Germinal center (tissue), 1 donor: ENCODE measurements around the gene WFDC8.

Source experiments
- DNase-seq: peaks from one replicate; pipeline ENCODE4 v3.0.0; 2012; ENCODE audit warnings: mixed read lengths, low spot score

WFDC8 gene

DNA sequence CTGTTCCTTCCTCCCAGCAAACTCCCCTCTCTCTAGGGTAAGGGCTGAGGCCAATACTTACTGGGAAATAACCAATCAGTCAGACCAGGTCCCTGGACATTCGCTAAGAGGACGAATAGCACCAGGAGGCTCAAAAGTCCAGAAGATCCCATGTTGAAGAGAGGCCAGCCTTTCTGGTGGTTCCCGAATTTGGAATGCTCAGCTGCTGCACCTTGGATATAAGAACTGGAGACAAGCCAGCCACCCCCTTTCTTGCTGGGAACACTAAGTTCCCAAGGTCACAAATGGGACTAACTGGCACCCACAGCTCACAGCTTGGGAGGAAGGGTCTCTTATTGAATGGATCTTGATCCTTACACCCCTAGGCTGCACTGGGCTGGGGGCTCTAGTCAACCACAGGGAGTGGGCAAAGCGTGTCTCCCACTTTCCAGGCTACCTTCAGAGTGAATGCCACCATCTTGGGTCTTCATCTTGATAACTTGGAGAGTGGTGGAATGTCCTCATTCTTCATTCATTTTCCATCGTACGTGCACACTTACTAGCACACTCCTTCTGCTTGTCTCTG, 31.8 kb downstream of the WFDC8 start, which contains the start of gene EPPIN:
Gene EPPIN (minus strand): TSS at position 196 of the 565 bp plus-strand sequence. CDS start 44 bp downstream, at position 152.
- DNase-seq, result no peak

DNA sequence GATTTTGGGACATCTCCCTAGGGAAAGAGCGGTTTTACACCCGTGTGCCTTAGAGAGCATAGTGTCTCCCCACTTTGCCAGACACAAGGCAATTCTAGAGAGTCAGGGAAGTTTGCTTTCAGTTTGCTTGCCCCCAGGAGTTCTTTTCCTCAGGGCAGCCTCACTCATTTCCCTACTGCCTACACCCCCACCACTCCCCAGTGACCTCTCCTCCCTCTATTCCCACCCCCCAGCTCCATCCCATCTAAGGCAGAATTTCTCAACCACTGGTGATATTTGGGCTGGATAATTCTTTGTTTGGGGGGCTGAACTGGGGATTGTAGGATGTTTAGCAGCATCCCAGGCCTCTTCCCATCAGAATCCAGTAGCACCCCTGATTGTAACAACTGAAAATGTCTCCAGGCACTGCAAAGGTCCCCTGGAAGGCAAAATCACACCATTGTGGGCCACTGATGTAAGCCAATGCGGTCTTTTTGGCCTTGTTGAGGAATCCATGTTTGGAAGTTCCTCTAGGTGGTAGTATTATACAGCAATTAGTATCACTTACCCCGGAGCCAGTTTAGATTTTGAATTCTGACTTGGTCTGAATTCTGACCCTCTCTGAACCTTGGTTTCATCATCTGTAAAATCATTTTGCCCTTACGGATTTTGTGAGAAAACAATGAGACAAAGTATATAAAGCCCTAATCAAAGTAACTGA, 33.2 kb downstream of the WFDC8 start:
- DNase-seq, result no peak

DNA sequence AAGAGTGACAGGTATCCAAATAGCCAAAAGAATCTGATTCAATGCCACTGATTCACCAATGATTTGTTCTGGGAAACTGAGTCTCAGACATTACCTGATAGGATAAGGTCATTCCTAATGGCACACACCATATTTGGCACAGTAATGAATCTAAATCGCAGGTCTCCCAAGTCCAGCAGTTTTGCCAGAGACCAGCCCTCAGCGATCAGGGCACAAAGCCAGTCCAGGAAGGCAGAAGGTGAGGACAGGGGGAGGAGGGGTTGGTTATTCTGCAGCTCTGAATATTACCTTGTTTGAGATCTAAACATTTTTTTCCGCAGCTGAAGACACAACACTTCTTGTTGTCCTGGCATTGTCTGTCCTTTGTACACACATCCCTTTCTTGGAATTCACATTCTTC, 33.7 kb downstream of the WFDC8 start:
- DNase-seq, result no peak

DNA sequence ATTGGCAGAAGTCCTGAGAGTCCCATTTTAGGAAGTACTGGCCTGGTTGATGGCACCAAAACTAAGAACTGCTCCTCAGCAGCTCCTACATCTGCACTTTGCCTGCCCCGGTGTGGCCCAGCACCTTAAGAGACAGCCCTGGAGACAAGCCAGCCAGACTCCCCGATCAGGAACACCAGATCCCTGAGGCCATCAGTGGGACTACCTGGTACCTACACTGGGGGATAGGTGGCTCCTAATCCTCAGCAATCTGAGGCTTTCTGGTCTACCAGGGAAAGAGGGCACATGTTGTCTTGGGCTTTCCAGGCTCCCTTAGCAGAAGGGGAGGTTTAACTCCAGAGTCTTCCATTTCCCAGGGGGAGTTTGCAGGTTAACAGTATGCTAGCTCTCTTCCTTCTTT, 39.7 kb downstream of the WFDC8 start, which contains the start of gene WFDC6:
Gene WFDC6 (minus strand): TSS at position 101 of the 400 bp plus-strand sequence. CDS start 75 bp downstream, at position 26.
- DNase-seq, result no peak

DNA sequence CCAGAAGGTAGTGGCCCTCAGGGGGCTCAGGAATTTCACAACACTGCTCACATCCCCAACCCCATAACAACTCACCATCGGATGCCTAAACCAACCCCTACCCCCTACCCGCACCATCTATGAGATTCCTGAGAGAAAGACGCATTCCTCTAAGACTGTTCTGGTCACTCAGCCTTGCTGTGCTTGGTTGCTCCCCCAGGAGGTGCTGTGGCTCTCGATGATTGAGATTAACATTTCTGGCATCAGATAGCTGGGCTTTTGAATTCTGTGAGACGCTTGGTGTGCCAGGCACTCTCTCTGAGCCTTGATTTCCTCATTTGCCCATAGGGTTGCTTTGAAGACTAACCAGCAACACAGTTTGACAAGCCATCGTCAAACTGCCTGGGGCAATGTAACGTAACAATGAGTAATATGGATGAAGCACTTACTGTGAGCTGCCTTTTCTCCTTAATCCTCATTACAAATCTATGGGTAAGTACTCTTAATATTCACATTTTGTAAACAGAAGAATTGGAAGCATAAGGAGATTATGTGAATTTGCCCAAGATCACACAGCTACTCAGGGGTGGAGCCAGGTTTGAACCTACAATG, 40.8 kb downstream of the WFDC8 start:
- DNase-seq, result no peak

DNA sequence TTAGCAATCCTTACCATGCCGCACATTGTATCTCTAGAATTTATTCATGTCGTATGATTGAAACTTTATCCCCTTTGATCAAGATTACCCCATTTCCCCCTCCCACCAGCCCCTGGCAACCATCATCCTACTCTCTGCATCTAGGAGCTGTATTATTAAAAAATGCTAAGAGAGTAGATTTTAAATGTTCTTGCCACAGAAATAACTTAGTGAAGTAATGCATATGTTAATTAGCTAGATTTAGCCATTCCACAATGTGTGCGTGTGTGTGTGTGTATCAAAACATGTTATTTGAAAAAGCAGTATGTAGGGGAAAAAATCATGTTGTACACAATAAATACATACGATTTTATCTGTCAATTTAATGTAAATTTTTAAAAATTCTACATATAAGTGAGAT, 51.8 kb downstream of the WFDC8 start:
- no peak for DNase-seq

DNA sequence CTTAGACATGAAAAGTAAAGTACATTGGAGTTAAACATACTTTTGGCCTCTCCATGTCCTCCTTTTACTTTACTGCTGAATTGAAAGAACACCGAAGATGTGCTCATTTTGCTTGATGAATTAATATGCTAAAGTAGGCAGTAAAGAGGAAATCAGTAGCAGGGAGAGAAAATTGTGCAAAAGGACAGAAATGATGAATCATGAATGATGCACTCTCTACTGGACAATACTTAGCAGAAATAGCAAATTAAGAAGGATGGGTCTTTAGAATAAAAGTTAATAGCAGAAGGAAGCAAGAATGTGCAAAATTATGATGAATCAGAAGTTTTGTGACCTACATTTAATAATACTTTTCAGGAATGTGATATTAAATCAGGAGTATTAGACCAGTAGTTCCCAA, 55.3 kb downstream of the WFDC8 start:
- no peak for DNase-seq

DNA sequence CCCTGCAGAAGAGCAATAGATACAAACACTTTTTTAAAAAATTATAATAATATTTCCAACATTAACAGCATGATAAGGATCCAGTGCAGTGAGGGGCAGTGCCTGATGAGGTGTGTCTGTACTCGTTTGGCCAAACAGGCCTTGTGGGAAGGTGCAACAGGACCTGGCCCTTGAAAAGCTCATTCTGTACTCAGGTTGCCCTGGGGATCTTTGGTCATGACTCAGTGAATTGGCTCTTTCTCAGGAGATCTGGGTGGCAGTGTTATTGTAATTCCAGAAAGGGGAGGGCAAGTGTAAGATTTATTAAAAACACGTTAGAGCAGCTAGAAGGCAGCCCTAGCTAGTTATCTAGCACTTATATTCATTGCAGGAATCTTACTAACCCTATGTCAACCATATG, 60.8 kb downstream of the WFDC8 start:
- DNase-seq, result no peak

DNA sequence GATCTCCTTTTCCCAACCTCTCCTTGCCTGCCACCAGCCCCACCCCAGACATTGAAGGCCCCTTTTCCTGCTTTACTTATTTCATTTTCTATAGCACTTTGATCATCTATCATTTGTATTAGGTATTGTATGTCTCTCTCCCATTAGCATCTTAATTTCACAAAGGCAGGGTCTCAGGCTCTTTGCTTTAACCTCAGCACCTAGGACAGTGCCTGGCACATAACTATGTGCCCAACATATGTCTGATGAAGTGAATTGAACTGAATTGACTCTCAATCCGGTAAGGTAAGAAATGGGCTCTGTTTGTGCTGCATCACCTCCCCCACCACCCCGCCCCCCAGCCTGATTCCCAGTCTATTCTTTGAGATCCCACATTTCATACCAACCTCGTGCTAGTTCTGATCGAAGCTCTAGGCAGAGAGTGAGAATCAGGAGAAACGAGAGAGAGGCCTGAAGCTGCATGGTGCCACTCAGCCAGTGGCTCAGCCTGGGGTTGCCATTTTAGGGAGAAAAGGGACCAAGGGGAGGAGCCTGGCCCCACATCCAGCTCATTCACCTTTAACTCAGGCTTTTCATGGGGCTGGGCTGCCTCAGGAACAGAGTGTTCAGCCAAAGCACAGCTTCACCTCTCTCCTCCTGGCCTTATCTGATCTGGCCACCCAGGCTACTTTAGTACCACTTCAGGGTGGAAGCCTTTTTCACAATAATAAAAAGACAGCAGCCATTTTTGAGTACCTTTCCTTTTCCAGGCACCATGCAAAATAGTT, 63.8 kb downstream of the WFDC8 start, which contains the start of gene SPINT3:
Gene SPINT3 (minus strand): TSS at position 476 of the 767 bp plus-strand sequence. CDS start 14 bp downstream, at position 462.
- no peak for DNase-seq

DNA sequence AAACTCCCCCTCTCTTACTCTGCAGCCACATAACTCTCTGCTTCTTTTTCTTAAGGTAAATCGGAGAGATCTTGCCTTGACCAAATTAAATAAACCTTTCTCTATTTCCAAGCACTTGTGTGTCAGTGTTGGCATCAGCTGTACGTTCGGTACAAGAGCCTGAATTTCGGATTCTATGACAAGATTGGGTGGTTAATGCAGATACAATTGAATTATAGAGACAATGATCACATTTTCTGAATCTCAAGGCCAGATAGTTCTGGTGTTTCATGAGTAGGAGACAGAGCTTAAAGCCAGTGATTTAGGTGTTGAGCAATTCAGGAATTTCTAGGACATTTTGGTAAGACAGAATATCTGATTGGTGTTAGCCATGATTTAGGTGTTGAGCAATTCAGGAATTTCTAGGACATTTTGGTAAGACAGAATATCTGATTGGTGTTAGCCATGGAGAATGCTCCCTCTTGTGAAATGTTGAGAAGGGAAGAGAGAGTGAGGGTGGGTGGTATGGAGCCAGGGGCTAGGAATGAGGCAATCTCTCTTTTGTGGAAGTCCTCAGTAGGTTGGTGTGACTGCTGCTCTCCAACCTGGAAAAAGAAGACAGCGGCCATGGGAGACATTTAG, 68.7 kb downstream of the WFDC8 start:
- DNase-seq, result no peak

DNA sequence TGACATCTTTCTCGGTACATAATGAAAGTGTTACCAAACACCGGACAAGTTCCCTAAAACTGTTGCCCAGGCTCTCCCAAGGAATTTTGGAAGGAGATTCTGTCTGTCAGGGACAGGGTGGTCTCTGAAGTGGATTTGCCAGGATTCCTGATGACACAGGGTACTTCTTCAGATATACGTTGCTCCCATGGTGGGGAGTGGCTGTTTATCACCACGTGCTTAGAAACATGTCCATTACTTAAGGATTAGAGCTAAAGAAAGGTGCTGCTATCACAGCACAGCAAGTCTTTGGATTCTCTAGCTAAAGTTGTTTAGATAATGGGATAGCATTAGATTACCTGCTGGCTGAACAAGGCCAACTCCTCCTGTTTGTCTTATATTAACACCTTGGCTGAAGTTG, 70.0 kb downstream of the WFDC8 start:
- DNase-seq, result no peak

DNA sequence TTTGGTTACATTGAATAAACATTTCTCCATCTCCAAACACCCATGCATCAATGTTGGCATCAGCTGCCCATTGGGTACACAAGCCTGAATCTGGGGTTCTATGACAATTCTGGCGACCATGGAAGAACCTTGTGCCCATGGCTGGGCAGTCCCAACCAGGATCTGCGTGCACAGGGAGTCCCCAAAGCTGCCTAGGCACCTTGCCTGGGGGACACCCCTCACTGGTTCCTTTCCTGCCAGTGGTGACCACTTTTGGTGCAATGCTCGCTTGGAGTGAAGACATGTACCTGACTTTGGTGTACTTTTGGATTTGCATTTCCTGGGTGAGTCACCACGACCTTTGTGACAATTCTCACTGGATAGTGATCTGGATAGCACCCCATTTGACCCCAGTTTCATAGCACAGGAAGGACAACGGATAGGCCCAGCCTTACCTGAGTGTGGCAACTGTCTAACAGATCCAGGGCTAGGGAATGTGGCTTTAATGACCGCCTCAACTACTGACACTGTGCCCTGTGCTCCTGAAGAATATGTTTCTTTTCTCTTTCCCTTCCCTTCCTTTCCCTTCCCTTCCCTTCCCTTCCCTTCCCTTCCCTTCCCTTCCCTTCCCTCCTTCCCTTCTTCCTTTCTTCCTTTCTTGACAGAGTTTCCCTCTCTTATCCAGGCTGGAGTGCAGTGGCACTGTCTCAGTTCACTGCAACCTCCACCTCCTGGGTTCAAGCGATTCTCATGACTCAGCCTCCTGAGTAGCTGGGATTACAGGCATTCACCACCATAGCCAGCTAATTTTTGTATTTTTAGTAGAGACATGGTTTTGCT, 70.8 kb downstream of the WFDC8 start:
- DNase-seq, result no peak

DNA sequence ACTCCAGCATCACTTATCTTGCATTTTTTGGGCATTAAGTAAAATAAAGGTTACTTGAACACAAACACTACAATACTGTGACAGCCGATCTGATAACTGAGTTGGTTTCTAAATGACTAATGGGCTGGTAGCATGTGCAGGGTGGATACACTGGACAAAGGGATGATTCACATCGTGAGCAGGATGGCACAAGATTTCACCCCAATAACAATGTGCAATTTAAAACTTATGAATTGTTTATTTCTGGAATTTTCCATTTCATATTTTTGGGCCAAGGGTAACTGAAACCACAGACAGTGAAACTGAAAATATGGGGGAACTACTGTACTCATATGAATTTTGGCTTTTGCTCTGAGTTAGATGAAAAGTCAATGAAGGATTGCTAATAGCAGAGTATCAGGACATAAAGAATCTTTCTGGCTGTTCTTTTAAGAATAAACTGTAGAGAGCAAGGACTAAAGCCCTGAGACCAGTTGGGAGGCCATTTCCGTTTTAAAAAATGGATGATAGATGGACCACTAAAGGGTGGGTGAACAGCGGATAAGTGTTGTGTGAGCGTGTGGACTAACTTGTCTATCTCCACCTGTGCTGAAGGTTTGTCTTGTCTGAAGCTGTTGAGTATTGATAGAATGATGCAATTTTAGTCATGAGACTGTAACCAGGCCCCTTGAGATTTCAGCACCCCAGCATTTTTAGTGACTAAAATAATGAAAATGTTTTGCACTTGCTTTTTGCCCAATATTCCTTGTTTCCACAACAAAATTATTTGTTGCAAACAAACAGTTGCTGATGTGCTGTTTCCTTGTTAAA, 71.9 kb downstream of the WFDC8 start:
- DNase-seq, result no peak

DNA sequence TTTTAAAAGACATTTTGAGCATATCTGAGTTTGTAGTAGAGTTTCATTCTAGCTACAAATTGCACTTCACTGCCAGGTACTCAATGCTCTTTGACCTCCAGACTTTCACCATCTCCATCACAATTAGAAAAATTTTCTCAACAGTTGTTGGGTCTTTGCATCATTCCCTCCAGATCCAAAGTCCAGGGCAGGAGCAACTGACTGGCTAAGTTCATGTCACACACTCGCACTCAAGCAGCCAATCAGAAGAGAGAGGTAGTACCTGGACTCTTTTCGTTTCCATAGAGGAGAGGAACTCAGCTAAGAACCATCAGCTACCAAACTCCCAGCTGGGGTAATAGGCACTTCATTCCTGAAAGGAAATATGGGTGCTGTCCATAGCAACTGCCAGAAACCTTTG, 72.7 kb downstream of the WFDC8 start:
- no peak for DNase-seq

DNA sequence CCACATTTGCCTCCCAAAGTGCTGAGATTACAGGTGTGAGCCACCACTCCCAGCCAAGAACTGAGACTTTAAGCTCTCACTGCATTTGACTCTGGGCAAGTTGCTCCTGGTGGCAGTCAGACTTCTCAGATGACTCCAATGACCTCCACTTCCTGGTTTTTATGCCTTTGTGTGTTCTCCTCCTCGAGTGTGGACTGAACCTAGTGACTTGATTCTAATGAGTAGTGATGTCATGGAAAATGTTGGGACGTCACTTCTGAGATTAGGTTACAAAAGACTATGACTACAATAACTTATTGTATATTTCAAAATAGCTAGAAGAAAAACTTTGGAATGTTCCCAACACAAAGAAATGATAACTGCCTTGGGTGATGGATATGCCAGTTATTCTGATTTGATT, 75.7 kb downstream of the WFDC8 start:
- no peak for DNase-seq

DNA sequence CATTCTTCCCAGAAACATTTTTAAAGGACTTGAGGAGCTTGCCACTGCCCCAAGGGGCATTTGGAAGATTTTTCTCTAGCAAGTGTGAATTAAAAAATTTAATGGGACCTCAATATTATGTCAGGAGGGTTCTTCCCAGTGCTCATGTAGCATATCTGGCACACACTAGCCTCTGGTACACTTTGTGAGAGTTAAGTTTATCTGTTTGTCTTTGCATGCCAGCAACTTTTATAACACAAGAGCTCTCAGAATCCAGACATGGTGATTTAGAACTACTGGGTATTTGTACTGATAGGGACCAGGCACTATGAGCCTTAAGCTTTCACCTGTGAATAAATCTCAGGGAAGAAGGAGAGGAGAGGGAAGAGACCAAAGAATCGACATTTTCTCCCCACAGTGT, 76.5 kb downstream of the WFDC8 start:
- no peak for DNase-seq
